ENCODE data around the gene CARMIL1. TPM values are rescaled to one million over a fixed set of nuclear protein-coding genes. Genes with fewer than 3 reads are reported as not detected.
A peak's percentile ranks its signal among the peaks of the same experiment; 100 is the strongest.

CARMIL1 gene
- polyA plus RNA-seq, 4 donors: 97.2 to 123 (median 113) TPM

DNA sequence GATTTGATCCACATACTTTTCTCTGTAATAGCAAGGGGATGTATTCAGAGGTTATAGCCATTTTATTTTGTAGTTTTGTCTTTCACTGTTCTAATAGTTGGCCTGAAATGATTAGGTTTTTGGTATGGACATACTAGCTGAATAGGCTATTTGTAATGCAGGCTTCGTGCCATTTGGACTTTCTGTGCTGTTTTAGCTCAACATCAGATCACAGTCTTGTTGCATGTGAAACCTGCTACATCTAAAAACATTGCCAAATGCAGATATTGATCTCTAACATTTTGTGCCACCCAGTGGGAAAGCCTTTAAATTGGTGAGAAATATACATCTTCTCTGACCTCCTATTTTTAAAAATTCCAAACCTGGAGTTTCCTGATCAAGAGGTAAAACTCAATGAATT, 215.3 kb downstream of the CARMIL1 start:
- no peak for DNase-seq (ENCODE audit: low read depth in 4 of 4, low spot score in 3 of 4)

DNA sequence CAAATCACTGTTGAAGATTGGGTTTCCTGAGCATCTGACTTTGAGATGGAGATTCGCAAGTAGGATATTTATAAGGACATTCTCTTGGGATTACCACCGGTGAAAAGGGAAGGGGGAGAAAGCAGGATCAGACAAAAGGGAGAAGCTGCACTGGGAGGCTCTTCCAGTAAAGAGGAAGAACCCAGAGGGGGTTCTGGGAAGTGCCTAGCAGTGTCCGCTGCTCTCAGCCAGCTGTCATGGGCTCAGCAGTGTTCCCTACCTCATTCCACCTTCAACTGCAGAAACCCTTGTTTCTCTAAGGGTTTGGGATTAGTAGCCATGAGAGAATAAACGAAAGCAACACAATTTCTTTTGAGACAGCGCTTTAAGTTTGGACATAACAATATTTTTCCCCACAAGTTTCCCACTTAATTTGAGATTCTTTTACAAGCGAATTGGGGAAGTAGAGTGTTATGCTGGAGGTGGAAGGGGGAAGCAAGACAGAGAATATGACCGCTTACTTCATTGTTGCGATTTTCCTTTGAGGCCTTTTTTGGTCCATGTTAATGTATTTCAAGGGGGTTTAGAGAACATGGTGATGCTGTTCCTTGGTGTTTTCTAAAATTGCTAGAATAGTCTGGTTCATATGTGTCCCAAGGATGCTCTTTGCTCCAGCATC, 218.3 kb downstream of the CARMIL1 start:
- no peak for DNase-seq (ENCODE audit: low read depth in 4 of 4, low spot score in 3 of 4)

GRCh38 chr6:25498505-25498904, 219.3 kb downstream of the CARMIL1 start:
- no peak for DNase-seq (ENCODE audit: low read depth in 4 of 4, low spot score in 3 of 4)

DNA sequence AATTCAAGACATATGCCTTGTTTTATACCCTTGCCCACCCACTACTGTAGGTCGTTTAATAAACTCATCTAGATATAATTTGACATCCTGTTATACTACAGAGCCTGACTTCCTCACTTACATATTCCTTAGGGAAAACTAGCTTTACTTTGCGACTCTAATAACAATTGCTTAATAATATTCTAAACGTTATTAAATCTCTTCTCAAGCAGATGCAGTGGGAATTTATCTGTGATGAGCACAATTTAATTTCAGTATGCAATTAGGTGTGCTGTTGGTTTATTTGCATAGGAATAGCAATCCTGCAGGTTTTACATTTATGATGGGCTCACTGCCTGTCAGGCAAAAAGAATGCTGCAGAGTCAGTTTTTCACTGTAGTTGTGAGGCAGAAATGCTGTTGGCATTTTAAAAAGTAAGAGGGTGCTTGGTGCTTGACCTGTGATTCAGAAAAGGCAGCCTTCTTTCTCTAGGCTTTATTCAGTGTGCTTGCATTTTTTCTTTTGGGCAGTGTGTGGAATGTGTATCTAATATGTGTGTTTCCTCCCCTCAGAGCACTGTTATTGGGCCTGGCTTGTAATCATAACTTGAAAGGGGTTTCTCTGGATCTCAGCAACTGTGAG, 220.6 kb downstream of the CARMIL1 start:
- peak in 1 of 4 donors; percentile 12 for DNase-seq (ENCODE audit: low read depth in 4 of 4, low spot score in 3 of 4)

DNA sequence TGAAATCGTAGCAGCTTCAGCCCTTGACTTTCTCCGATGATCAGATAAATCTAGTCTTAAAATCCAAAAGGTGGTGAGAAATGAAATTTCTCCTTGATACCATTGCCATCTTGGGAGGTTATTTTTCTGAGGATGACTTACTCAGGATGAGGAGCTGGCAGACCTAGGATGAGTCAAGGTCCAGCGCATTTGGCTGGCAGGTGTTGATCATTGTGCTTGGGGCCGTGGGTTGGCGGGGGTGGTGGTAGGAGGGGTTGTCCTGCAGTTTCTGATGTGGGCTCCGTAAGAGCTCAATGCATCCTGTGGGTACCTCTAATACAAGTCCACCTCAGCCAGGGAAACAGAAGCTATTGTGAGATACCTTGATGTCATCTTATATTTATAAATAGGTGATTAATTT, 224.5 kb downstream of the CARMIL1 start:
- DNase-seq (ENCODE audit: low read depth in 4 of 4, low spot score in 3 of 4): no peak

GRCh38 chr6:25504661-25505060, 225.5 kb downstream of the CARMIL1 start:
- no peak for DNase-seq (ENCODE audit: low read depth in 4 of 4, low spot score in 3 of 4)

DNA sequence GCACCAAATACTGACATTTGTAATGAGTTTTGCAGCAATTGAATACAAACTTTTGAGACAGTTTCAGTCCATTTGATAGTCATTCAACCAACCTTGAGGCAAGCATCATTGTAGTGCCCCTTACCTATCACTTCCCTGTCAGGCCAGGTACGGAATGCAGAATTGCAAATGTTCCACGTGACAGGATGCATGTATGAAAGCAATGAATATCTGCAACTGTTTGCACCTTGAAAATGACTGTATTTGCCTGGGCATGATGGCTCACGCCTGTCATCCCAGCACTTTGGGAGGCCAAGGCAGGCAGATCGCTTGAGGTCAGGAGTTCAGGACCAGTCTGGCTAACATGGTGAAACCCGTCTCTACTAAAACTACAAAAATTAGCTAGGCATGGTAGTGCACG, 226.8 kb downstream of the CARMIL1 start:
- DNase-seq (ENCODE audit: low read depth in 4 of 4, low spot score in 3 of 4): no peak

- DNase-seq (ENCODE audit: low read depth in 4 of 4, low spot score in 3 of 4): no peak
These were observed 228.9 kb downstream of the CARMIL1 start for GRCh38 chr6:25508051-25508450.

DNA sequence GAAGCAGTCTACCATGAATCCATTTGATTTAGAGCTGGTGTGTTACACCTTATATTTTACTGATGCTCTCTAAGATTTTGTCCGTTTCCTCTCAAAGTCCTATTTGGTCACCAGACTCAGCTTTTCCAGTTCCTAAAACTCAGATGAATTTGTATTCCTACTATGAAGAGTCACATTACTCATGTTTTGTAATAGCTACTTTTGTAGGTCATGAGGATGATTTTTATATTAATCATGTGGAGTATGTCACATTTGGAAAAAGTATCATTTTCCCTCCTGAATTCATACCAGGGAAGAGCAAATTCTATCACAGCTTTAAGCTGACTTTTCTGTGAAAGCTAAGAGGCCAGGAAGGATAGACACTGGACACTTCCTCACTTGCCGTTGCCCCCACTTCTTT, 232.2 kb downstream of the CARMIL1 start:
- no peak for DNase-seq (ENCODE audit: low read depth in 4 of 4, low spot score in 3 of 4)

DNA sequence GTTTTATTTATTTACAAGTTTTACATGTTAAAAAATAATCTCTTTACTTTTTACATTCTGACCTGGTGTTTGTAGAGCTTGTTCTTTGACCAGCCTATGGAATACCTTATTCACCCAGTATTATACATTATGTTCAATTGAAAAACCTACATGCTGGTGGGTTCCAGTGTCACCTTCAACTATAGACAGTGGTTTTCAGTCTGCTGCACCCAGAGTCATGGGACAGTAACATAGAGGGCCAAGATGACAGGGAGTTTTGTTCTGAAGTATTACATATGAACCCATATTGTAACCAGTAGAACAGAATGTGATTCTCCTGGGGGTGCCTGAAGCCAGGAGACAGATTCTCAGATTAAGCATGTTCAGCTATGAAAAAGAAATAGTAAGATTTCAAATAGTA, 233.4 kb downstream of the CARMIL1 start:
- DNase-seq (ENCODE audit: low read depth in 4 of 4, low spot score in 3 of 4): no peak

- no peak for DNase-seq (ENCODE audit: low read depth in 4 of 4, low spot score in 3 of 4)
These were observed 240.7 kb downstream of the CARMIL1 start for GRCh38 chr6:25519856-25520255.

GRCh38 chr6:25524542-25524941, 245.4 kb downstream of the CARMIL1 start:
- DNase-seq (ENCODE audit: low read depth in 4 of 4, low spot score in 3 of 4): no peak

DNA sequence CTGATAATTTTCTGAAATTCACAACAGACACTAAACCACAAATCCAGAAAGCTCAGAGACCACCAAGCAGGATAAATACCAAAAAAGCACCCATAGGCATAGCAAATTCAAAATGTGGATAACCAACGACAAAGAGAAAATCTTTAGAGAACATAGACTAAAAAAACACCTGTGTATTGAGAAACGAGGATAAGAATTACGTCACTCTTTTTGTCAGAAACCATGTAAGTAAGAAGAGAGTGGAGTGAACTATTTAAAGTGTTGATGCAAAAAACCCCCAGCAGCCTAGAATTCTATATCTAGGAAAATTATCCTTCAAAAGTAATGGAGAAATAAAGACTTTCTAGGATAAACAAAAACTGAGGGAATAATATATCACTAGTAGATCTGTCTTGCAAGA, 245.9 kb downstream of the CARMIL1 start:
- DNase-seq (ENCODE audit: low read depth in 4 of 4, low spot score in 3 of 4): no peak

DNA sequence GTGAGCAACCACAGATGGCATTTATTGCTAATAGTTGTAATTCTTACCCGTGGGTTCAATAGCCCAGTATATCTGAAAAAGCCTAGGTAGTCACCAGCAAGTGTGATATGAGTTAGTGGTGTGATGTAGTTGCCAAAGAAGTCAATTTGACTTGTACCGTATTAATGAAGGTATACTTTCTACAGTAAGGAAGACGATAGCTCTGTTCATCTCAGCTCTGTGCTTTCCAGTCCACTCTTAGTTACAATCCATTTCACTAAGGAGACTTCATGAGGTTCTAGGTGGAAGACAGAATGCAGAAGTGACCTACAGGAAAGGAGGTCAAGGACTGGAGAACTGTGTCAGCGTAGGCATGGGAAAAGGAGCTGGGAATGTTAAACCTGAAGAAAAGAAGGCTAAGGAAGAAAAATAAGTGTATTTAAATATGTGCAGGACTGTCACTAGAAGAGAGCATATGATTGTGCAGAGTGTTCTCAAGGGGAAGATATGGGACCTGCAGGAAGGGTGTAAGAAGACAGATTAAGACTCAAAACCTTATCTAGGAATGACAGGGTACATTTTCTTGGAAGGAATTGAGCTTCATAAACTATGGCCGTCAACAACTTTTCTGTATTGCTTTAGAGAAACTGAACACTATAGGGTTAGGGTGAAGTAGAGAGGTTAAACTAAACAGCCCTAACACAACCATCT, 255.9 kb downstream of the CARMIL1 start:
- DNase-seq (ENCODE audit: low read depth in 4 of 4, low spot score in 3 of 4): no peak

DNA sequence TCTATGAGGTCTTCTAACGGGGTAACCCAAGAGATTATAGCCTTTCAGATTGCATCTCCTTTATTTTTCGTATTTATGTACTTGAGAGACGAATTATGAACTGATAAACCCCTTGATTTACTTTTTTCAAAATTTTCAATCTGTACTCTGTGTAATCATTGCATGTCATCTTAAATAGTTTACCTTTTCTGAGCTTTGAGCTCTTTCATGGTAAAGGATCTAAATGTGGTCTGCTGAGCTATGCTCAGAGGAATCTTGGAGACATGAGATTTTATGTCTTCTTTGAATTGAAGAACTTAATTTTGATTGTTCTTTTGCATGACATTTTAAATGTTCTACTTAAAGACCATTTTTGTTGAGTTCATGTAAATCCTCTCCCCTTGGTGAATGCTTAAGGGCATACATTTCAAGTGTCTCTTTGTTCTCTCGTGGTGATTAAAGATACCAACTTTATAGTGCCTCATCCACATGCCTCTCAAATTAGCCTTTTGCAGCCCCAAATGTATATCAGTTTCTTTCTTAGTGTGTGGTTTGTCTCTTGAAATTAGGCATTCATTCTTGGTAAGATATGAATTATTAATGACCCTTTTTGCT, 256.6 kb downstream of the CARMIL1 start:
- DNase-seq (ENCODE audit: low read depth in 4 of 4, low spot score in 3 of 4): no peak

- no peak for DNase-seq (ENCODE audit: low read depth in 4 of 4, low spot score in 3 of 4)
These were observed 257.6 kb downstream of the CARMIL1 start for GRCh38 chr6:25536781-25537180.

DNA sequence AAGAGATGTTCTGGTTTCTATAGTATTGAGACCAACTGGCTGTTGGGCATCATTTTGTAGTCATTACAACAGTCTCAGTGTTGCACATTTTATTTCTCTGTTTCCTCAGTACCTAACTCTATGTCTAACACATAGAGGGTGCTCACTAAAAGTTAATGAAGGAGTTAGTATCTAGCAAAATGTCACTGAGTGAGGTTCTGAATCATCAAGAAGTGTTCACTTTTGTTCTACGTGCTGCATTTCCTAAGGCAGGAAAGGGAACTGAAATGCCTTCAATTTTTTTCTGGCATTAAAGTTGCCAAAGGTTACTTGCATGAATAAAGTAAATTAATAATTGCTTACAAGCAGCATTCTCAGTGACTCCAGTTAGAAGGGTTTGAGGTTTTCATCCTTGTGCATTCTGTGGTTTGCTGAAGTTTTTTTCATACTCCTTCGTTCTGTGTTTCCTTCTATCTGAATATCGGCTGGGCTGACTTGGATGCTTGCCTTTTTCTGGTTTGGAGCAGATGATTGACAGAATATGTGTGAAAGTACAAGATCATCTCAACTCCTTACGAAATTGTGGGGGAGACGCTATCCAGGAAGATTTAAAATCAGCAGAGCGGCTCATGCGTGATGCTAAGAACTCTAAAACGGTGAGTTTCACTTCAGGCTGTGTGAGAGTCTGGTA, 258.3 kb downstream of the CARMIL1 start:
- DNase-seq (ENCODE audit: low read depth in 4 of 4, low spot score in 3 of 4): no peak

DNA sequence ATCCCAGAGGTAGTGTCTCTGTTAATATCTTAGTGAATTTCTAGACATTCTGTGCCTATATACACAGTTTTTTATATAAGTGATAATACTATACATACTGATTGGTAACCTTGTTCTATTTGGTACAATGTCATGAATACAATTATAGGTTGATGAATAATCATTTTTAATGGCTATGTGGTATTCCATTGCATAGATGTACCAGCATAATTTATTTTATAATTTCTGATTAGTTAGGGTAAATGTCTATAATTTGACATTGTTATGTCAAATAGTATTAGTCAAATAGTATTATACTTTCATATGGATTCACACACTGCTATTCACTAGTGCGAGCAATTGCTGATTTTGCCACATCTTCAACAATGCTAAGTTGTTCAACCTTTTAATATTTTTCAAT, 262.1 kb downstream of the CARMIL1 start:
- DNase-seq (ENCODE audit: low read depth in 4 of 4, low spot score in 3 of 4): no peak

- DNase-seq (ENCODE audit: low read depth in 4 of 4, low spot score in 3 of 4): no peak
These were observed 264.1 kb downstream of the CARMIL1 start for GRCh38 chr6:25542984-25543910.

DNA sequence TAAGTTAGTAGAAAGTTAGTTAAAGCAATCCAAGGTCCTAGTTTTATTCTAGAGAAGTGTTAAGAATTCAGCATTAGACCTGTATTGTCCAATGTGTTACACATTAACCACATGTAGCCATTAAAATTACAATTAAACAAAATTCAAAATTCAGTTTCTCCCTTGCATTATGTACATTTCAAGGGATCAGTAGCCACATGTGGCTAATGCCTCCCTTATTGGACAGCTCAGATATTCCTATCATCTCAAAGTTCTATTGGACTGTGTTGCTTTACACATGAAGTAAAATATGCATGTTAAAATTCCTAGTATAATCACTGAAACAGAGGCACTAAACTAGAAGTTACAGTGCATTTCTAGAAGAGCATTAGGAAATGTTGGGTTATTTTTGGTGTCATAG, 265.7 kb downstream of the CARMIL1 start:
- DNase-seq (ENCODE audit: low read depth in 4 of 4, low spot score in 3 of 4): no peak

Measured in right renal pelvis (tissue), 4 donors.